ENCODE results near the gene SOX14. TPM values are rescaled to one million over a fixed set of nuclear protein-coding genes. Genes with fewer than 3 reads are reported as not detected.

Gene SOX14
- total RNA-seq, 1 donor from 2014 or later = not detected

GRCh38 chr3:137812023-137812422 is 47.9 kb downstream of the SOX14 start:
- Mint-ChIP-seq H3K9me3 (ENCODE audit: low read depth) (no peaks in the 10 kb centered on the region), H3K4me1 (ENCODE audit: low read depth) (no peaks in the 10 kb centered on the region), H3K36me3 (ENCODE audit: low read depth) (no peaks in the 10 kb centered on the region), H3K27me3 (ENCODE audit: low read depth) (peaks cover 2% of the 10 kb centered on the region), H3K4me3 (ENCODE audit: unreplicated experiment) (no peak overlapping the region), H3K27ac (ENCODE audit: unreplicated experiment) (no peak overlapping the region)
- no peak for DNase-seq (ENCODE audit: low spot score)
- TF ChIP-seq, protein P1, sequence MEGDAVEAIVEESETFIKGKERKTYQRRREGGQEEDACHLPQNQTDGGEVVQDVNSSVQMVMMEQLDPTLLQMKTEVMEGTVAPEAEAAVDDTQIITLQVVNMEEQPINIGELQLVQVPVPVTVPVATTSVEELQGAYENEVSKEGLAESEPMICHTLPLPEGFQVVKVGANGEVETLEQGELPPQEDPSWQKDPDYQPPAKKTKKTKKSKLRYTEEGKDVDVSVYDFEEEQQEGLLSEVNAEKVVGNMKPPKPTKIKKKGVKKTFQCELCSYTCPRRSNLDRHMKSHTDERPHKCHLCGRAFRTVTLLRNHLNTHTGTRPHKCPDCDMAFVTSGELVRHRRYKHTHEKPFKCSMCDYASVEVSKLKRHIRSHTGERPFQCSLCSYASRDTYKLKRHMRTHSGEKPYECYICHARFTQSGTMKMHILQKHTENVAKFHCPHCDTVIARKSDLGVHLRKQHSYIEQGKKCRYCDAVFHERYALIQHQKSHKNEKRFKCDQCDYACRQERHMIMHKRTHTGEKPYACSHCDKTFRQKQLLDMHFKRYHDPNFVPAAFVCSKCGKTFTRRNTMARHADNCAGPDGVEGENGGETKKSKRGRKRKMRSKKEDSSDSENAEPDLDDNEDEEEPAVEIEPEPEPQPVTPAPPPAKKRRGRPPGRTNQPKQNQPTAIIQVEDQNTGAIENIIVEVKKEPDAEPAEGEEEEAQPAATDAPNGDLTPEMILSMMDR (IDR thresholded peaks at IDR 0.05) = no peak

DNA sequence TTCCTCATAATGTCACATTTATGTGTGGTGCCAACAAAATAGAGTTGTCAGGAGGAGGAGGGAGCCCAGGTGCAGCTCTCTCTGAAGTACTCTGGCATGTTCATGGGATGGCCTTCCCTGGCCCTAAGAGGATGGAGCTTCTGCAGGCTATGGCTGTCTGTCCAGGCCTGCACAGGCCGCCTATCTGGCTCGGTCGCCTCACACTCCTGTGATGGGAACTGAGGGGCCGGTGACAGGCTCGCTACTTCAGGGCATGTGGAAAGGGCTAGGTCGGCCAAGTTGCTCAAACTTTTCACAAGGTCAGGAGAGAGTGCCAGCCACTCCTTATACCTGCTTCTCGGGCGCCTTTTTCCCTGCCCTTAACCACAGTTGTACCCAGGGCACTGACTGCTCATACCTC is 51.1 kb downstream of the SOX14 start:
- H3K9me3 Mint-ChIP-seq (ENCODE audit: low read depth) = no peaks in the 10 kb centered on the region
- no peaks in the 10 kb centered on the region for H3K4me1 Mint-ChIP-seq (ENCODE audit: low read depth)
- TF ChIP-seq, protein P1 (IDR thresholded peaks at IDR 0.05) = no peak
- no peaks in the 10 kb centered on the region for H3K27me3 Mint-ChIP-seq (ENCODE audit: low read depth)
- DNase-seq (ENCODE audit: low spot score) = no peak
- H3K36me3 Mint-ChIP-seq (ENCODE audit: low read depth) = no peaks in the 10 kb centered on the region
- no peak overlapping the region for H3K27ac Mint-ChIP-seq (ENCODE audit: unreplicated experiment)
- no peak overlapping the region for H3K4me3 Mint-ChIP-seq (ENCODE audit: unreplicated experiment)

Other genes with a start within 250 kb of the SOX14 start
- gene CLDN18, start 245.8 kb downstream of the SOX14 start, total RNA-seq = not detected in 3 replicates

All from chondrocyte (in vitro differentiated cells).